Tibial artery (tissue), 4 donors: ENCODE measurements around the gene RHOBTB3.

Experiments used
- DNase-seq, 2 donors: peaks; one replicate each; pipeline ENCODE4 v3.0.0-alpha.2; 2019
- H3K27ac ChIP-seq, 2 donors: fragments of 200-600 bp; sonication (generic) in 1 of 2; 1 replicate in 1 of 2; 2 replicates in 1 of 2; pipeline ENCODE4 v1.5.1; 2018 to 2019; ENCODE audit warnings: mild to moderate bottlenecking in 1 of 2
- H3K27me3 ChIP-seq, 2 donors: fragments of 200-600 bp; sonication (generic) in 1 of 2; one replicate each; pipeline versions ENCODE4 v1.5.1 to v1.6.0; 2016 to 2019
- H3K36me3 ChIP-seq, 3 donors: fragments of 200-600 bp; sonication (generic) in 2 of 3; one replicate each; pipeline ENCODE4 v1.5.1; 2016 to 2019; ENCODE audit warnings: mild to moderate bottlenecking in 2 of 3
- H3K4me1 ChIP-seq, 4 donors: fragments of 200-600 bp; sonication (generic) in 2 of 4; 1 replicate in 3 of 4; 2 replicates in 1 of 4; pipeline ENCODE4 v1.5.1; 2016 to 2019
- H3K4me3 ChIP-seq, 2 donors: fragments of 200-600 bp; sonication (generic) in 1 of 2; 1 replicate in 1 of 2; 2 replicates in 1 of 2; pipeline ENCODE4 v1.5.1; 2018 to 2019; ENCODE audit warnings: mild to moderate bottlenecking in 2 of 2
- H3K9me3 ChIP-seq, 3 donors: fragments of 200-600 bp; sonication (generic) in 1 of 3; one replicate each; pipeline ENCODE4 v1.5.1; 2016 to 2019
- intact Hi-C: fragments of 100-400 bp; cut with DNase I; formaldehyde crosslinking; loops from one replicate; pipeline ENCODE4 v1.15.0; 2023; ENCODE audit warnings: low total_unique reads
- TF ChIP-seq, protein P1 (sequence below), 2 experiments: fragments of 200-600 bp in 1 of 2; fragments of 450-650 bp in 1 of 2; IDR thresholded peaks; one replicate each; pipeline ENCODE4 v1.5.1; 2017 to 2019; ENCODE audit warnings: antibody characterized with exemption in 2 of 2, mild to moderate bottlenecking in 1 of 2, moderate library complexity in 1 of 2

Gene RHOBTB3

GRCh38 chr5:95718738-95719137 is 12.4 kb upstream of the RHOBTB3 start:
- Histone ChIP-seq H3K4me3 (no peak overlapping the region), H3K27ac (no peak overlapping the region), H3K36me3 (no peaks in the 10 kb centered on the region), H3K4me1 (peaks cover 0 to 4% (median 0%) of the 10 kb centered on the region in 4 donors), H3K27me3 (no peaks in the 10 kb centered on the region), H3K9me3 (no peaks in the 10 kb centered on the region)
- TF ChIP-seq, protein P1, sequence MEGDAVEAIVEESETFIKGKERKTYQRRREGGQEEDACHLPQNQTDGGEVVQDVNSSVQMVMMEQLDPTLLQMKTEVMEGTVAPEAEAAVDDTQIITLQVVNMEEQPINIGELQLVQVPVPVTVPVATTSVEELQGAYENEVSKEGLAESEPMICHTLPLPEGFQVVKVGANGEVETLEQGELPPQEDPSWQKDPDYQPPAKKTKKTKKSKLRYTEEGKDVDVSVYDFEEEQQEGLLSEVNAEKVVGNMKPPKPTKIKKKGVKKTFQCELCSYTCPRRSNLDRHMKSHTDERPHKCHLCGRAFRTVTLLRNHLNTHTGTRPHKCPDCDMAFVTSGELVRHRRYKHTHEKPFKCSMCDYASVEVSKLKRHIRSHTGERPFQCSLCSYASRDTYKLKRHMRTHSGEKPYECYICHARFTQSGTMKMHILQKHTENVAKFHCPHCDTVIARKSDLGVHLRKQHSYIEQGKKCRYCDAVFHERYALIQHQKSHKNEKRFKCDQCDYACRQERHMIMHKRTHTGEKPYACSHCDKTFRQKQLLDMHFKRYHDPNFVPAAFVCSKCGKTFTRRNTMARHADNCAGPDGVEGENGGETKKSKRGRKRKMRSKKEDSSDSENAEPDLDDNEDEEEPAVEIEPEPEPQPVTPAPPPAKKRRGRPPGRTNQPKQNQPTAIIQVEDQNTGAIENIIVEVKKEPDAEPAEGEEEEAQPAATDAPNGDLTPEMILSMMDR (IDR thresholded peaks at IDR 0.05): no peak
- no peak for DNase-seq
- intact Hi-C loops: no loop called here

- TF ChIP-seq, protein P1 (IDR thresholded peaks at IDR 0.05): no peak
- DNase-seq: peak in 1 of 2 donors; percentile 43
- intact Hi-C loops: no loop called here
Measured at GRCh38 chr5:95720094-95720786, 10.9 kb upstream of the RHOBTB3 start.

GRCh38 chr5:95721582-95722295 is 9.4 kb upstream of the RHOBTB3 start:
- TF ChIP-seq, protein P1 (IDR thresholded peaks at IDR 0.05): no peak
- DNase-seq: no peak
- Histone ChIP-seq H3K4me3 (no peak overlapping the region), H3K9me3 (no peaks in the 10 kb centered on the region), H3K36me3 (no peaks in the 10 kb centered on the region), H3K27ac (no peak overlapping the region), H3K4me1 (peaks cover 0 to 28% (median 4%) of the 10 kb centered on the region in 4 donors), H3K27me3 (no peaks in the 10 kb centered on the region)
- intact Hi-C loops: no loop called here

More at GRCh38 chr5:95720094-95720786, 10.9 kb upstream of the RHOBTB3 start:
- Histone ChIP-seq H3K36me3 (no peaks in the 10 kb centered on the region), H3K27ac (no peak overlapping the region), H3K27me3 (no peaks in the 10 kb centered on the region), H3K9me3 (no peaks in the 10 kb centered on the region), H3K4me1 (peaks cover 0 to 13% (median 0%) of the 10 kb centered on the region in 4 donors), H3K4me3 (no peak overlapping the region)

DNA sequence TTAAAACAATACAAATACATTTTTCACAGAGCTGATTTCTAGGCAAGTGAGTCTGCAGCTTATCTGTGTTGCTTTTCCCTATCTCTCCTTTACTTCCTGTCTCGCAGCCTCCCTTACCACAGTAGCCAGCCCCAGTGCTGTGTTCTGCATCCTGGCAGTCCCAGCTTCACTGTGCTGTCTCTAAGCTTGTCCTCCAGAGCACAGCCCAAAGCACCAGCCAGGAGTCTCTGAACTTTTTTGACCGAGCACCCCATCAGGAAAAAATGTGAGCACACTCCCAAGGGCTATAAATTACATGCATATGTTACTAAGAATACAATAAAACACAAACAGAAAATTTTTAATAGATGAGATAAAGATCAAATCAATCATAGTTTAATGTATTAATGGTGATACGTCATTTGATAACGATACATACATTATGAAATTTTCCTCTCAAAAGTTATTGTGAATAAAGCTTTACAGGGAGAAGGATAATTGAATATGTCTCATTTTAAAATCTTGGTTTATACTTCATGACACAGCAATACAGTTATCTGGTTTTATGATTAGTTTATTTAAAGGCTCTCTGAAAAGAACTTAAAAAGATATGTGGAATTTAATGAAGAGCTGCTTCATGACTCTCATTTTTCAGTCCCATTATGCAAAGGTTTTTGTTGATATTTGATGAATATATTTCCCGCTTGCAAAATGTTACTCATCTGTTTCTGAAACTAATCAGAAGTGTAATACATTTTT is 7.3 kb upstream of the RHOBTB3 start:
- Histone ChIP-seq H3K4me1 (peaks cover 0 to 43% (median 10%) of the 10 kb centered on the region in 4 donors), H3K27me3 (no peaks in the 10 kb centered on the region), H3K9me3 (no peaks in the 10 kb centered on the region), H3K36me3 (no peaks in the 10 kb centered on the region), H3K4me3 (no peak overlapping the region), H3K27ac (peak overlapping the region in 1 of 2 donors; percentile 3)
- TF ChIP-seq, protein P1 (IDR thresholded peaks at IDR 0.05): no peak
- intact Hi-C loops: no loop called here
- DNase-seq: no peak

GRCh38 chr5:95725071-95725820 is 5.9 kb upstream of the RHOBTB3 start:
- H3K4me3 ChIP-seq: no peak overlapping the region
- H3K27me3 ChIP-seq: no peaks in the 10 kb centered on the region
- no peaks in the 10 kb centered on the region for H3K9me3 ChIP-seq
- intact Hi-C loops: no loop called here
- H3K27ac ChIP-seq: no peak overlapping the region
- H3K36me3 ChIP-seq: no peaks in the 10 kb centered on the region
- DNase-seq: no peak
- H3K4me1 ChIP-seq: peaks cover 0 to 47% (median 12%) of the 10 kb centered on the region in 4 donors
- TF ChIP-seq, protein P1 (IDR thresholded peaks at IDR 0.05): no peak
